Ovary (tissue), 3 donors: ENCODE data around the gene ARHGEF19.

Source experiments
- EP300 ChIP-seq: sonication (generic); formaldehyde crosslinking; IDR thresholded peaks from one replicate; pipeline ENCODE4 v1.6.1; 2017; ENCODE audit warnings: antibody characterized with exemption
- POLR2A ChIP-seq: fragments of 450-650 bp; IDR thresholded peaks from one replicate; pipeline ENCODE4 v1.6.1; 2017; ENCODE audit warnings: antibody characterized with exemption, mild to moderate bottlenecking, moderate library complexity
- TF ChIP-seq, protein P1 (sequence below), 3 donors: fragments of 450-650 bp in 2 of 3; fragments of 200-600 bp in 1 of 3; IDR thresholded peaks; one replicate each; pipeline versions ENCODE4 v1.5.1 to v1.8.0; 2016 to 2022; ENCODE audit warnings: antibody characterized with exemption in 3 of 3, mild to moderate bottlenecking in 1 of 3
- donor health status: DM: no; HTN: no; CAD: no.

DNA sequence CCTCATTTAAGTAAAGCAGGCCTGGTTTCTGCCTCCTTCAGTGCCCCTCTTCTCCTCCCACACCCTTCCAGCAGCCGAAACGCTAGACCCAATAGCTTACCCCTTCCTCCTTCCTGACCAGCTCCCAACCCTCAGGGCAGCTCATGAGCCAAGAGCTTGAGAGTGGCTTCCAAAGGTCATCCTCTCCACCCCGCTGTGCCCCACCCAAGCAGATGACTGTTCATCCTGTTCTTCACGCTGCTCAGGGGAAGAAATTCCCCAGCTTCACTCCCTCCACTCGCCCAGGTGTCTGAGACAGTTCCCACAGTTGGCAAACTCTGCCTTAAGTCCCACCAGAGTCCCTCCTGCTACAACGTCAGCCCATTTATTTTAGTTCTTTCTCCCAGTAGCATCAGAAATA lies 23.4 kb downstream of the ARHGEF19 start:
- TF ChIP-seq, protein P1, sequence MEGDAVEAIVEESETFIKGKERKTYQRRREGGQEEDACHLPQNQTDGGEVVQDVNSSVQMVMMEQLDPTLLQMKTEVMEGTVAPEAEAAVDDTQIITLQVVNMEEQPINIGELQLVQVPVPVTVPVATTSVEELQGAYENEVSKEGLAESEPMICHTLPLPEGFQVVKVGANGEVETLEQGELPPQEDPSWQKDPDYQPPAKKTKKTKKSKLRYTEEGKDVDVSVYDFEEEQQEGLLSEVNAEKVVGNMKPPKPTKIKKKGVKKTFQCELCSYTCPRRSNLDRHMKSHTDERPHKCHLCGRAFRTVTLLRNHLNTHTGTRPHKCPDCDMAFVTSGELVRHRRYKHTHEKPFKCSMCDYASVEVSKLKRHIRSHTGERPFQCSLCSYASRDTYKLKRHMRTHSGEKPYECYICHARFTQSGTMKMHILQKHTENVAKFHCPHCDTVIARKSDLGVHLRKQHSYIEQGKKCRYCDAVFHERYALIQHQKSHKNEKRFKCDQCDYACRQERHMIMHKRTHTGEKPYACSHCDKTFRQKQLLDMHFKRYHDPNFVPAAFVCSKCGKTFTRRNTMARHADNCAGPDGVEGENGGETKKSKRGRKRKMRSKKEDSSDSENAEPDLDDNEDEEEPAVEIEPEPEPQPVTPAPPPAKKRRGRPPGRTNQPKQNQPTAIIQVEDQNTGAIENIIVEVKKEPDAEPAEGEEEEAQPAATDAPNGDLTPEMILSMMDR (IDR thresholded peaks at IDR 0.05) = no peak
- TF ChIP-seq POLR2A (no peak), EP300 (no peak)
